GM10266 (cell line): Measurements from ENCODE around the gene TM4SF5.

ENCODE experiments used
- DNase-seq: peaks from one replicate; pipeline ENCODE4 v3.0.0; 2012; ENCODE audit errors: extremely low spot score
- CTCF ChIP-seq: IDR thresholded peaks from 2 replicates; pipeline ENCODE4 v1.5.1; 2012; ENCODE audit warnings: mild to moderate bottlenecking, low read depth; ENCODE audit not compliant: control insufficient read depth, insufficient read depth; ENCODE audit errors: missing control alignments

The TM4SF5 gene

GRCh38 chr17:4741544-4741943, 30.1 kb upstream of the TM4SF5 start:
- no peak for DNase-seq
- no peak for TF ChIP-seq CTCF

GRCh38 chr17:4742133-4742532, 29.6 kb upstream of the TM4SF5 start:
- no peak for TF ChIP-seq CTCF
- no peak for DNase-seq

GRCh38 chr17:4742629-4743028, 29.1 kb upstream of the TM4SF5 start:
- TF ChIP-seq CTCF = no peak
- DNase-seq = no peak

- no peak for DNase-seq
- TF ChIP-seq CTCF = no peak
These were observed 28.5 kb upstream of the TM4SF5 start for GRCh38 chr17:4743216-4743615.

- DNase-seq = no peak
- no peak for TF ChIP-seq CTCF
These were observed 27.8 kb upstream of the TM4SF5 start for GRCh38 chr17:4743898-4744297.

GRCh38 chr17:4744999-4745969, 26.4 kb upstream of the TM4SF5 start:
- DNase-seq = no peak

More at GRCh38 chr17:4744999-4745969, 26.4 kb upstream of the TM4SF5 start:
- no peak for TF ChIP-seq CTCF
